ENCODE data around the gene OXT. TPM values are rescaled to one million over a fixed set of nuclear protein-coding genes. Genes with fewer than 3 reads are reported as not detected.
"Not testable (repeated sequence)": the region's sequence is repeated elsewhere in the genome, so short reads cannot be mapped to it uniquely, and the experiment has no call there.

Gene OXT
- total RNA-seq, 3 donors from 2014 or later (not counting 1 experiment from before 2014, with no cell fraction given) = not detected

DNA sequence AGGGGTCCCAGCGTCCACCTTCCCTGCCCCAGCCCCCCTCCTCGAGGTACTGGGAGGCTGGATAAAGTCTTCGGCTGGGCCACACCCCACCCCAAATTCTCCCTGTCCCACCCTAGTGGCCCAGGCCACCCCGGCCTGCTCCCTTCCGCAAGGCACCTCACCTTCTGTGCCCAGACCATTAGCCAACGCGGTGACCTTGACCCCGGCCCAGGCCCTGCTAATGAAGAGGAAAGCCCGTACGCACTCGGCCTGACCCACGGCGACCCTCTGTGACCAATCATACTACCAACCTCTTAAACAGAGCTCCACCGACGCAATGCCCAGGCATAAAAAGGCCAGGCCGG lies 182 bp upstream of the OXT start:
- H3K27ac Mint-ChIP-seq = peak overlapping the region; percentile 5 to 25
- TF ChIP-seq, protein P1, sequence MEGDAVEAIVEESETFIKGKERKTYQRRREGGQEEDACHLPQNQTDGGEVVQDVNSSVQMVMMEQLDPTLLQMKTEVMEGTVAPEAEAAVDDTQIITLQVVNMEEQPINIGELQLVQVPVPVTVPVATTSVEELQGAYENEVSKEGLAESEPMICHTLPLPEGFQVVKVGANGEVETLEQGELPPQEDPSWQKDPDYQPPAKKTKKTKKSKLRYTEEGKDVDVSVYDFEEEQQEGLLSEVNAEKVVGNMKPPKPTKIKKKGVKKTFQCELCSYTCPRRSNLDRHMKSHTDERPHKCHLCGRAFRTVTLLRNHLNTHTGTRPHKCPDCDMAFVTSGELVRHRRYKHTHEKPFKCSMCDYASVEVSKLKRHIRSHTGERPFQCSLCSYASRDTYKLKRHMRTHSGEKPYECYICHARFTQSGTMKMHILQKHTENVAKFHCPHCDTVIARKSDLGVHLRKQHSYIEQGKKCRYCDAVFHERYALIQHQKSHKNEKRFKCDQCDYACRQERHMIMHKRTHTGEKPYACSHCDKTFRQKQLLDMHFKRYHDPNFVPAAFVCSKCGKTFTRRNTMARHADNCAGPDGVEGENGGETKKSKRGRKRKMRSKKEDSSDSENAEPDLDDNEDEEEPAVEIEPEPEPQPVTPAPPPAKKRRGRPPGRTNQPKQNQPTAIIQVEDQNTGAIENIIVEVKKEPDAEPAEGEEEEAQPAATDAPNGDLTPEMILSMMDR (IDR thresholded peaks at IDR 0.05) = no peak
- H3K27me3 Mint-ChIP-seq (ENCODE audit: low read depth in 2 of 2) = peaks cover 8 to 16% of the 10 kb centered on the region in 2 donors
- Histone ChIP-seq H3K4me1 (ENCODE audit: control insufficient read depth, insufficient read depth, low read length) (peaks cover 14% of the 10 kb centered on the region), H3K4me3 (ENCODE audit: low read length) (peak overlapping the region; percentile 31), H3K27me3 (ENCODE audit: control insufficient read depth, insufficient read depth, low read length) (peaks cover 8% of the 10 kb centered on the region), H3K36me3 (ENCODE audit: control insufficient read depth, insufficient read depth, low read length) (no peaks in the 10 kb centered on the region), H3K27ac (ENCODE audit: low read length) (no peak overlapping the region), H3K9me3 (ENCODE audit: control insufficient read depth, insufficient read depth, low read length) (no peaks in the 10 kb centered on the region)
- peak overlapping the region; percentile 89 for H3K4me3 Mint-ChIP-seq
- ATAC-seq = no peak
- H3K4me1 Mint-ChIP-seq = peaks cover 9 to 17% of the 10 kb centered on the region in 2 donors
- WGBS (ENCODE audit: insufficient coverage) = 64% methylated on average over 16 of the region's 16 CpGs
- no peak for DNase-seq
- no peaks in the 10 kb centered on the region for H3K36me3 Mint-ChIP-seq
- no peaks in the 10 kb centered on the region for H3K9me3 Mint-ChIP-seq
- intact Hi-C loops (cut with micrococcal nuclease) = no loop called here

DNA sequence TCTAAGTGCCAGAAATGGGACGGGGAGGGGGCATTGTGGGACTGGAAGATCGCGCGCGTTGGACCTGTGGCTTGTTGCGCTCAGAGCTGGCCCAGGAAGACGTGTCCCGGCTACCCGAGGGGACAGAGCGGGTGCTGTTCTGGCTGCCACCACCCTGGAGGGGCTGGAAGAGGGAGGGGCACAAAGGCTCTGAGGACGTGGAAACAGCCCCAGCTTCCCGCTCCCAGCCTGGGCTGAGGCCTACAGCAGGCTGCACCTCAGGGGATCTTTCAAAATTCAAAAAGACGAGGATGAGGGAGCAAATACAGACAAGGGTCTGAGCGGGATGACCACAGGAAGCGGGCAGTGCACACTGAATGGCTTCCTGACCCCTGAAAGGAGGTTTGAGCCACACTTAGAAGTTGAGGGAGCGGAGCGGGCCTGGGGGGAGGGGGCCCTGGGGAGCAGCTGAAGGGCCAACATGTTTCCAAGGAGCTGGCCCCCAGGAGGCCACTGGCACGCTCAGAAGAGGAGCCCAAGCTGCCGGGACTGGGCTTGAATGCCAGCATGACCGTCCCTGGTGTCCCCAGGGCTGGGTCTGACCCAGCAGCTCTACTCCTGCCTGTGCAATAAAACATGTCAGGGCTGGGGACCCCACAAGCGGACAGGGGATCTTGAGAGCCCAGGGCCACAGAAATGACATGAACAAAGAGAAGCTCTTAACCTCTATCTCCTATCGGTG lies 1.3 kb downstream of the OXT start:
- TF ChIP-seq, protein P1 (IDR thresholded peaks at IDR 0.05) = no peak

DNA sequence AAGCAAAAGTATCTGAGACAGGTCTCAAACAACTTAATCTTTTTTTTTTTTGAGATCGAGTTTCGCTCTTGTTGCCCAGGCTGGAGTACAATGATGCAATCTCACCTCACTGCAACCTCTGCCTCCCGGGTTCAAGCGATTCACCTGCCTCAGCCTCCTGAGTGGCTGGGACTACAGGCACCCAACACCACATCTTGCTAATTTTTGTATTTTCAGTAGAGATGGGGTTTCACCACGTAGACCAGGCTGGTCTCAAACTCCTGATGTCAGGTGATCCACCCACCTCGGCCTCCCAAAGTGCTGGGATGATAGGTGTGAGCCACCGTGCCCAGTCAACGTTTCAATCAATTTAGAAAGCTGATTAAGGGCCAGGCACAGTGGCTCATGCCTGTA lies 1.8 kb downstream of the OXT start:
- Histone ChIP-seq H3K27me3 (ENCODE audit: control insufficient read depth, insufficient read depth, low read length) (peaks cover 11% of the 10 kb centered on the region), H3K4me1 (ENCODE audit: control insufficient read depth, insufficient read depth, low read length) (peaks cover 24% of the 10 kb centered on the region)
- 88% methylated on average over 8 of the region's 8 CpGs for WGBS (ENCODE audit: insufficient coverage)
- H3K36me3 Mint-ChIP-seq; intact Hi-C loops (cut with micrococcal nuclease); H3K27ac Mint-ChIP-seq; H3K9me3 Mint-ChIP-seq; H3K27ac ChIP-seq (ENCODE audit: low read length); H3K36me3 ChIP-seq (ENCODE audit: control insufficient read depth, insufficient read depth, low read length); H3K4me3 ChIP-seq (ENCODE audit: low read length); DNase-seq; H3K9me3 ChIP-seq (ENCODE audit: control insufficient read depth, insufficient read depth, low read length); ATAC-seq: not testable (repeated sequence)
- peak overlapping the region; percentile 40 for H3K4me3 Mint-ChIP-seq
- H3K27me3 Mint-ChIP-seq (ENCODE audit: low read depth in 2 of 2) = peaks cover 8 to 16% of the 10 kb centered on the region in 2 donors
- peaks cover 16 to 28% of the 10 kb centered on the region in 2 donors for H3K4me1 Mint-ChIP-seq

More for the DNA sequence above, 1.3 kb downstream of the OXT start:
- WGBS (ENCODE audit: insufficient coverage) = 84% methylated on average over 22 of the region's 22 CpGs
- Mint-ChIP-seq H3K27ac (peak overlapping the region in 1 of 2 donors; percentile 82), H3K27me3 (ENCODE audit: low read depth in 2 of 2) (peaks cover 8 to 16% of the 10 kb centered on the region in 2 donors), H3K36me3 (no peaks in the 10 kb centered on the region), H3K9me3 (no peaks in the 10 kb centered on the region), H3K4me3 (peak overlapping the region; percentile 85), H3K4me1 (peaks cover 13 to 25% of the 10 kb centered on the region in 2 donors)
- H3K4me1 ChIP-seq (ENCODE audit: control insufficient read depth, insufficient read depth, low read length) = peaks cover 24% of the 10 kb centered on the region
- peaks cover 8% of the 10 kb centered on the region for H3K27me3 ChIP-seq (ENCODE audit: control insufficient read depth, insufficient read depth, low read length)
- no peak overlapping the region for H3K27ac ChIP-seq (ENCODE audit: low read length)
- H3K4me3 ChIP-seq (ENCODE audit: low read length) = peak overlapping the region; percentile 19
- no peaks in the 10 kb centered on the region for H3K9me3 ChIP-seq (ENCODE audit: control insufficient read depth, insufficient read depth, low read length)
- ATAC-seq = no peak
- intact Hi-C loops (cut with micrococcal nuclease) = no loop called here
- peak in 1 of 2 donors; percentile 4 for DNase-seq
- H3K36me3 ChIP-seq (ENCODE audit: control insufficient read depth, insufficient read depth, low read length) = no peaks in the 10 kb centered on the region

DNA sequence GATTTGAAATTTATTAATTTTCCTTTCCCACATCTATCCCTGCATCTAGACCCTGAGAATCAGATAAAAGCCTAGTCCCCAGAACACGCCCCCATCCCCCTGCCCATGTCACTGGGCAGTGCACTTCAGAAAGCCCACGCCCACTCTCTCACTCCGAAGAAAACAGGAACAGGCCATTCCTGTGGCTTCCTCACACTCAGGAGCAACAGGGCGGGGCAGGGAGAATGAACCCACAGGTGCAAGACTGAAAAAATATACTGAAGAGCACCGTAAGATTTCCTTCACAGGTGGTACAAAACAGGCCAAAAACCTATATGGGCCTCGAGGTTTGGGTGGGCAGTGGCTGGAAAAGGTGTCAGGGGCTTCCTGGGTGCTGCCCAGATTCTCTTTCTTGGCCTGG lies 3.4 kb downstream of the OXT start:
- H3K9me3 ChIP-seq (ENCODE audit: control insufficient read depth, insufficient read depth, low read length) = no peaks in the 10 kb centered on the region
- TF ChIP-seq, protein P1 (IDR thresholded peaks at IDR 0.05) = no peak
- H3K9me3 Mint-ChIP-seq = no peaks in the 10 kb centered on the region
- DNase-seq = no peak
- H3K27me3 Mint-ChIP-seq (ENCODE audit: low read depth in 2 of 2) = peaks cover 19 to 21% of the 10 kb centered on the region in 2 donors
- 35% methylated on average over 6 of the region's 6 CpGs for WGBS (ENCODE audit: insufficient coverage)
- H3K36me3 Mint-ChIP-seq = no peaks in the 10 kb centered on the region
- no peak overlapping the region for H3K27ac Mint-ChIP-seq
- no peaks in the 10 kb centered on the region for H3K36me3 ChIP-seq (ENCODE audit: control insufficient read depth, insufficient read depth, low read length)
- no peak overlapping the region for H3K27ac ChIP-seq (ENCODE audit: low read length)
- no peak overlapping the region for H3K4me3 Mint-ChIP-seq
- ATAC-seq = no peak
- no peak overlapping the region for H3K4me3 ChIP-seq (ENCODE audit: low read length)
- H3K4me1 ChIP-seq (ENCODE audit: control insufficient read depth, insufficient read depth, low read length) = peaks cover 24% of the 10 kb centered on the region
- H3K4me1 Mint-ChIP-seq = peaks cover 16 to 28% of the 10 kb centered on the region in 2 donors
- peaks cover 11% of the 10 kb centered on the region for H3K27me3 ChIP-seq (ENCODE audit: control insufficient read depth, insufficient read depth, low read length)
- intact Hi-C loops (cut with micrococcal nuclease) = no loop called here

DNA sequence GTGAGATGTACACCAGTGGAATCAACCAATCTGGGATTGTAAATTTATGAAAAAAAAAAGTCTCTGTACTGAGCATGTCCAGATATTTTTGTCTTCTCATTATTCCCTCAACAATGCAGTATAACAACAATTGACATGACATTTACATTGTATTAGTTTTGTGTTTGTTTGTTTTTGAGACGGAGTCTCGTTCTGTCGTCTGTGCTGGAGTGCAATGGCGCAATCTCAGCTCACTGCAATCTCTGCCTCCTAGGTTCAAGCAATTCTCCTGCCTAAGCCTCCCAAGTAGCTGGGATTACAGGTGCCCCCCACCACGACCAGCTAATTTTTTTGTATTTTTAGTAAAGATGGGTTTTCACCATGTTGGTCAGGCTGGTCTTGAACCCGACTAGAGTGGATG lies 3.9 kb downstream of the OXT start:
- intact Hi-C loops (cut with micrococcal nuclease); H3K27ac Mint-ChIP-seq: not testable (repeated sequence)
- peaks cover 16 to 28% of the 10 kb centered on the region in 2 donors for H3K4me1 Mint-ChIP-seq

More for the DNA sequence above, 3.9 kb downstream of the OXT start:
- not testable (repeated sequence) for H3K36me3 ChIP-seq (ENCODE audit: control insufficient read depth, insufficient read depth, low read length); H3K36me3 Mint-ChIP-seq; ATAC-seq; H3K9me3 Mint-ChIP-seq; H3K4me3 Mint-ChIP-seq; H3K4me3 ChIP-seq (ENCODE audit: low read length); H3K27ac ChIP-seq (ENCODE audit: low read length); H3K9me3 ChIP-seq (ENCODE audit: control insufficient read depth, insufficient read depth, low read length); DNase-seq
- 83% methylated on average over 6 of the region's 6 CpGs for WGBS (ENCODE audit: insufficient coverage)
- peaks cover 11% of the 10 kb centered on the region for H3K27me3 ChIP-seq (ENCODE audit: control insufficient read depth, insufficient read depth, low read length)
- peaks cover 22 to 24% of the 10 kb centered on the region in 2 donors for H3K27me3 Mint-ChIP-seq (ENCODE audit: low read depth in 2 of 2)
- peaks cover 24% of the 10 kb centered on the region for H3K4me1 ChIP-seq (ENCODE audit: control insufficient read depth, insufficient read depth, low read length)
